ENCODE measurements around the gene MIS12. TPM values are rescaled to one million over a fixed set of nuclear protein-coding genes. Genes with fewer than 3 reads are reported as not detected.
A peak's percentile ranks its signal among the peaks of the same experiment; 100 is the strongest.

Gene MIS12
- total and polyA plus RNA-seq, 9 of the 15 experiments (the other 6 are each of a cell fraction or from before 2014, with no cell fraction given): 13.5 to 31.9 (median 25.5) TPM

DNA sequence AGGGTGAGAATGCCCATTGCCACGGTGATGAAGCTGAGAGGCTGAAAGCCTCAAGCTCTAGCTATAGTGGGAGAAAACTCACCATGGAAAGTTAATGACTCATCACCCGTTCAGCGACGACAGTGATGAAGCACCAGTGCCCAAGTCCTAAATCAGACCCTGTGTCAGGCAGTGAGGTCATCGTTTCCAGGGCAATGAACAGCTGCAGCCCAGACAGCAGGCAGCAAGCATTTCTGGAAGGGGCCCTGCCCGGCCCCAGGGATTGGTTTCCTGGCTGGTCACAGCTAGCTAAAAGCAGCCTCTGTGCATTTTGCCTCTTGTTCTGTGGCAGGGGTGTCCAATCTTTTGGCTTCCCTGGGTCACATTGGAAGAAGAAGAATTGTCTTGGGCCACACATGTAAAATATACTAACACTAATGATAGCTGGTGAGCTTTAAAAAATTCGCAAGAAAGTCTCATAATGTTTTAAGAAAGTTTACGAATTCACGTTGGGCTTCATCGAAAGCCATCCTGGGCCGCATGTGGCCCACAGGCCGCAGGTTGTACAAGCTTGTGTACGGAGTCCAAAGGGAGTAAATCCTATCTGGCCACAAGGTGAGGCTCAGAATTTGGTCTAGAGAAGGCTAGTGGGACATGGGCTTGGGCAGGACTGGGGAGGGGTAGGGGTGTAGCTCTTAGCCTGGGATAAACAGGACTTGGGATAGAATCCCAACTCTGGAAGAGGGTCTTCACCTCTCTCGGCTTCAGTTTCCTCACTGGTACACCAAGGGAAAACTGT is 40.6 kb downstream of the MIS12 start (continued):
- TF ChIP-seq, protein P1, sequence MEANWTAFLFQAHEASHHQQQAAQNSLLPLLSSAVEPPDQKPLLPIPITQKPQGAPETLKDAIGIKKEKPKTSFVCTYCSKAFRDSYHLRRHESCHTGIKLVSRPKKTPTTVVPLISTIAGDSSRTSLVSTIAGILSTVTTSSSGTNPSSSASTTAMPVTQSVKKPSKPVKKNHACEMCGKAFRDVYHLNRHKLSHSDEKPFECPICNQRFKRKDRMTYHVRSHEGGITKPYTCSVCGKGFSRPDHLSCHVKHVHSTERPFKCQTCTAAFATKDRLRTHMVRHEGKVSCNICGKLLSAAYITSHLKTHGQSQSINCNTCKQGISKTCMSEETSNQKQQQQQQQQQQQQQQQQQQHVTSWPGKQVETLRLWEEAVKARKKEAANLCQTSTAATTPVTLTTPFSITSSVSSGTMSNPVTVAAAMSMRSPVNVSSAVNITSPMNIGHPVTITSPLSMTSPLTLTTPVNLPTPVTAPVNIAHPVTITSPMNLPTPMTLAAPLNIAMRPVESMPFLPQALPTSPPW (CRISPR knock-in tag; IDR thresholded peaks at IDR 0.05): no peak
- no peak for TF ChIP-seq SNAPC5 (CRISPR knock-in tag; IDR thresholded peaks at IDR 0.05)
- no peak for TF ChIP-seq ATF1 (CRISPR knock-in tag; IDR thresholded peaks at IDR 0.05)
- peak; percentile 65 for TF ChIP-seq ATF1 (tag; IDR thresholded peaks at IDR 0.05)
- TF ChIP-seq ZZZ3 (IDR thresholded peaks at IDR 0.05): no peak
- peak; percentile 78 for TF ChIP-seq RFX1 (IDR thresholded peaks at IDR 0.05)
- TF ChIP-seq ZFP30 (CRISPR knock-in tag; IDR thresholded peaks at IDR 0.05; ENCODE audit: borderline replicate concordance): no peak
- no peak for TF ChIP-seq SMAD2 (IDR thresholded peaks at IDR 0.05; ENCODE audit: low read depth, low read length)
- no peak for TF ChIP-seq ZKSCAN3 (CRISPR knock-in tag; IDR thresholded peaks at IDR 0.05)
- TF ChIP-seq ATF3 (IDR thresholded peaks at IDR 0.05): peak; percentile 96
- 0 out of 2 replicates have a peak, but pooled peaks have one; percentile 19 for TF ChIP-seq ATF3 (CRISPR knock-in tag; conservative IDR thresholded peaks at IDR 0.05)
- TF ChIP-seq EP300 (IDR thresholded peaks at IDR 0.05; ENCODE audit: low read length): 0 out of 2 replicates have a peak, but pooled peaks have one; percentile 10
- TF ChIP-seq RBM22 (IDR thresholded peaks at IDR 0.05; ENCODE audit: low read depth, low read length, poor library complexity, severe bottlenecking): no peak
- TF ChIP-seq DLX4 (CRISPR knock-in tag; IDR thresholded peaks at IDR 0.05): no peak
- TF ChIP-seq MEIS2 (IDR thresholded peaks at IDR 0.05; ENCODE audit: partially characterized antibody): peak; percentile 99
- TF ChIP-seq, protein P2, sequence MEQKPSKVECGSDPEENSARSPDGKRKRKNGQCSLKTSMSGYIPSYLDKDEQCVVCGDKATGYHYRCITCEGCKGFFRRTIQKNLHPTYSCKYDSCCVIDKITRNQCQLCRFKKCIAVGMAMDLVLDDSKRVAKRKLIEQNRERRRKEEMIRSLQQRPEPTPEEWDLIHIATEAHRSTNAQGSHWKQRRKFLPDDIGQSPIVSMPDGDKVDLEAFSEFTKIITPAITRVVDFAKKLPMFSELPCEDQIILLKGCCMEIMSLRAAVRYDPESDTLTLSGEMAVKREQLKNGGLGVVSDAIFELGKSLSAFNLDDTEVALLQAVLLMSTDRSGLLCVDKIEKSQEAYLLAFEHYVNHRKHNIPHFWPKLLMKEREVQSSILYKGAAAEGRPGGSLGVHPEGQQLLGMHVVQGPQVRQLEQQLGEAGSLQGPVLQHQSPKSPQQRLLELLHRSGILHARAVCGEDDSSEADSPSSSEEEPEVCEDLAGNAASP (IDR thresholded peaks at IDR 0.05): no peak
- no peak for TF ChIP-seq HDAC8 (tag; IDR thresholded peaks at IDR 0.05)
- peak; percentile 96 for TF ChIP-seq PKNOX1 (IDR thresholded peaks at IDR 0.05)
- no peak for TF ChIP-seq STAG1 (CRISPR knock-in tag; IDR thresholded peaks at IDR 0.05; ENCODE audit: borderline replicate concordance)
- TF ChIP-seq XRCC3 (IDR thresholded peaks at IDR 0.05): no peak
- TF ChIP-seq NR2C1 (IDR thresholded peaks at IDR 0.05): no peak
- no peak for TF ChIP-seq NR2C1 (tag; IDR thresholded peaks at IDR 0.05)
- 0 out of 2 replicates have a peak, but pooled peaks have one; percentile 12 for TF ChIP-seq MAFG (tag; conservative IDR thresholded peaks at IDR 0.05)
- TF ChIP-seq ZNF124 (CRISPR knock-in tag; IDR thresholded peaks at IDR 0.05): no peak

All from K562 (cell line).